Activated T-helper 9 cell treated with anti-CD3 and anti-CD28 coated beads, Interleukin-2, amount 50 U/mL, for 16 hours (primary cell): ENCODE measurements around the gene GNL3L.
"Not testable (repeated sequence)": the region's sequence is repeated elsewhere in the genome, so short reads cannot be mapped to it uniquely, and the experiment has no call there.

ENCODE experiments used
- DNase-seq: peaks from one replicate; pipeline ENCODE4 v3.0.0-alpha.2; 2020; ENCODE audit warnings: low read depth

GNL3L gene, protein sequence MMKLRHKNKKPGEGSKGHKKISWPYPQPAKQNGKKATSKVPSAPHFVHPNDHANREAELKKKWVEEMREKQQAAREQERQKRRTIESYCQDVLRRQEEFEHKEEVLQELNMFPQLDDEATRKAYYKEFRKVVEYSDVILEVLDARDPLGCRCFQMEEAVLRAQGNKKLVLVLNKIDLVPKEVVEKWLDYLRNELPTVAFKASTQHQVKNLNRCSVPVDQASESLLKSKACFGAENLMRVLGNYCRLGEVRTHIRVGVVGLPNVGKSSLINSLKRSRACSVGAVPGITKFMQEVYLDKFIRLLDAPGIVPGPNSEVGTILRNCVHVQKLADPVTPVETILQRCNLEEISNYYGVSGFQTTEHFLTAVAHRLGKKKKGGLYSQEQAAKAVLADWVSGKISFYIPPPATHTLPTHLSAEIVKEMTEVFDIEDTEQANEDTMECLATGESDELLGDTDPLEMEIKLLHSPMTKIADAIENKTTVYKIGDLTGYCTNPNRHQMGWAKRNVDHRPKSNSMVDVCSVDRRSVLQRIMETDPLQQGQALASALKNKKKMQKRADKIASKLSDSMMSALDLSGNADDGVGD

DNA sequence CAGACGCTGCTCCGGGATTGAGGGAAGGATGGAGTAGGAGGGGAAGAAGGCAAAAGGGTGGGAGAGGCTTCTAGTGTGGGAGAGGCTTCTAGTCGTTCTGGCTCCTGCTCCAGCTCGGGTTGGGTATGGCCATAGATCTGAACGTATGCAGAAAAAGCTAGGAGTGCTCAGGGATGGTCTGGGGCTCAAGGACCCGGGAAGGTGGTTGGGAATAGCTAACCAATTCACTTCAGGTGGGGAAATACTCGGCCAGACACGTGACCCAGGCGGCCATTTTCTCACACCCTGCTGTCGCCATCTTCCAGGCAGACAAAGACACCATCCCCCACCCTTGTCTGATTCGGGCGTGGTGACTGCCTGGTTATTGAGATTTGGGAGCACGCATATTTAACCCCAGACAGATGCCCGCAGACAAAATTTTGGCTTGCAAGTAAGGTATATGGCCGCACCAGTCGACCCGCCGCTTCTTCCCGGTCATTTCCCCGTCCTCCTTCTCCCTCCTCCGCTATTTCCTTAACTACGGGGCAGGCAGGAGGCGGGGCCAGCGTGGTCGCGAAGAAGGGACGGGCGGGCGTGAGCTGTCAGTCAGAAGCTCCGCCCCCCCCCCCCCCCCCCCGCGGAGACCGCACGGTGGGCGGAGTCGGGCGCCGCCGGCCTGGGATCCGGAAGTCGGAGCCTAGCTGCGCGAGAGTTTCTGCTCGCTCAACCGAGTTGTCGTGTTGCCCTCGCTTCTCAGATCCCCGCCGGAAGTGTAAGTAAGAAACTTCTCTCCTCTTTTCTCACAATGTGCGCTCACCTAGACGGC is at the start of gene GNL3L:
Gene GNL3L, plus strand, starts transcription at position 668 of the 805 bp plus-strand sequence. CDS start 2,348 bp downstream, outside the sequence.
- DNase-seq, result peak; percentile 70

DNA sequence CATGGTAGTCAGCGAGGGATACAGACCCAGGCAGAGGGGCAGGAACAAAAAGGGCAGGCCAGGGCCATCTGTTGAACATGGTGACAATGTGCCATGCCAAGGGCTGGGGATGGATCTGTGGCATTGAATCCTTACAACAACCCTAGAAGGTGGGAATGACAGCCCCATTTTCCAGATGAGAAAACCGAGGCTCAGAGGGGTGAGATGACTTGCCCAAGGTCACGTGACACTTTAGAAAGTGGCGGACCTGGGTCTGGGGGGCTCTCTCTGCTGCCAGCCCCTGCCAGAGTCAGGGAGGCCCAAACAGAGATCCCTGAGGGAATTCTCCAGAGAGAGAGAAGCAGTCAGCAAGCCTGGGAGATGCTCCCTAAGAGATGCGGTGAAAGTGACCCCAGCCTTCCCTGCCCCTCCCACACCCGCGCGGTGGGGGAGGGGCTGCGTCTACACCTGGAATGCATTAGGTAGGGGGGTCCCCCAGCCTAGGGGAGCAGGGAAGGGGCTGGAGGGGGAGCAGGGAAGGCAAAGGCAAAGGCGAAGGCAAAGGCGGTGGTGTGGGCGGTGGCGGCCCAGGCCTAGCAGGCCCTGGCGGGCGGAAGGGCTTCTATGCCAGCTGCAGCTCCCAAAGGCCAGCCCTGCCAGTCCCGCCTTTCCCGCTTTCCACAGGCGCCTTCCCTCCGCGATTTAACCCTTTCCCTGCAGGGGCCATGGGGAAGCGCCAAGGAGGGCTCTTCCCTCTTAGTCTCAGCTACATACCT is 47.0 kb upstream of the GNL3L start:
- DNase-seq, result no peak

DNA sequence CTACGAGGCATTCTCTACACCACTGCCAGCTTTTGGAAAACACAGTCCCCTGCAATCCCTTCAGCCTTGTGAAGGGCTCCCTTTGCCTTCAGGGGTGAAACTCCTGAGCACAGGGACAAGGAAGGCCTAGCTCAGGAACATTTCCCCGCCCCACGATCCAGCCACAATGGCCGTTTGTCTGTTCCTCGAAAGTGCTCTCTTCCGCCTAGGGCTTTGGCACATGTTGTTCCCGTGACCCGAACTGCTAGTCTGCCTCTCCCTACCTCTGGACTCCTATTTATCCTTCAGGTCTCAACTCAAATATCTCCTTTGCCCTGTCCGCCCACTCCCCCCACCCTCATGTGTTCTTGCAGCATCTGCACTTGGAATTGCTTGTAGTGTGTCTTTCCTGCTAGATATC is 46.1 kb upstream of the GNL3L start:
- DNase-seq, result no peak

DNA sequence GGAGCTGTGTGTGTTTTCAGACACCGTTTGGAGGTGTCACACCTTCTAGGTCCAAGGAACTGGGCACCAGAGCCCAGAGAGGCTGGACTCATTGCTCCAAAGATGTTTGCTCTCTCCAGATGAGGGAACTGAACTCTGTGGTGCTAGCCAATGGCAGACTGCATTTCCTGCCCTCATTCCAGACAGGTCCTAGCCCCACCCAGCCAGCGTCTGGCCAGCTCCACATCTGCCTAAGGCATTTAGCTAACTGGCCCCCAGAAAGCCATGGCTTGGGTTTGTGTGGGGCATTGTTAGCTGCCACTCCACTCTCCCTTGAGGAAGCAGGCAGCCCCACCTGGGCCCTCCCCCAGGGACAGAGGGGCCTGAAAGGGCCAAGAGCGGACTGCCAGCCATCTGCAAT is 45.4 kb upstream of the GNL3L start:
- no peak for DNase-seq

DNA sequence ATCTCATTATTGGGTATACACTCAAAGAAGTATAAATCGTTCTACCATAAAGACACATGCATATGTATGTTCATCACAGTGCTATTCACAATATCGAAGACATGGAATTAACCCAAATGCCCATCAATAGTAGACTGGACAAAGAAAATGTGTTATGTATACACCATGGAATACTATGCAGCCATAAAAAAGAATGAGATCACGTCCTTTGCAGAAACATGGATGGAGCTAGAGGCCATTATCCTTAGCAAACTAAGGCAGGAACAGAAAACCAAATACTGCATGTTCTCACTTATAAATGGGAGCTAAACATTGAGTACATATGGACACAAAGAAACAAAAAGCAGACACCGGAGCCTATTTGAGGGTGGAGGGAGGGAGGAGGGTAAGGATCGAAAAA is 40.2 kb upstream of the GNL3L start:
- DNase-seq, result not testable (repeated sequence)

DNA sequence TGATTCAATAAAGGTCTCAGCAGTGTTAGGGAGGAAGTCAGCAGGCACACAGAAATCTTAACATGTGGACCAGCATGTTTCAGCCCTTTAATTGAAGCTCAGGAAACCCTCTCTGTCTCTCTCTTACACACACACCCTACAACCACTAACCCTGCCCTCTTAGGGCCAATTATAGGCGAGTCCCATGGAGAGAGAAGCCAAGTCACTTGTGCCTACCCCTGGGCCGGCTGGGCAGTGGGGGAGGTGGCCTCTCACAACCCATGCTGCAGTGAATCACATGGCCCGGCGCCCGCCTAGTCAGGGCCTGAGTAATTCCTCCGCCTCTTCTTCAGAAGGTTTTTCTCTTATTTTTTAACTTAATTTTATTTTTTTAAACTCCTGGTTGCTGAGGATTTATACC is 37.7 kb upstream of the GNL3L start:
- DNase-seq, result no peak

DNA sequence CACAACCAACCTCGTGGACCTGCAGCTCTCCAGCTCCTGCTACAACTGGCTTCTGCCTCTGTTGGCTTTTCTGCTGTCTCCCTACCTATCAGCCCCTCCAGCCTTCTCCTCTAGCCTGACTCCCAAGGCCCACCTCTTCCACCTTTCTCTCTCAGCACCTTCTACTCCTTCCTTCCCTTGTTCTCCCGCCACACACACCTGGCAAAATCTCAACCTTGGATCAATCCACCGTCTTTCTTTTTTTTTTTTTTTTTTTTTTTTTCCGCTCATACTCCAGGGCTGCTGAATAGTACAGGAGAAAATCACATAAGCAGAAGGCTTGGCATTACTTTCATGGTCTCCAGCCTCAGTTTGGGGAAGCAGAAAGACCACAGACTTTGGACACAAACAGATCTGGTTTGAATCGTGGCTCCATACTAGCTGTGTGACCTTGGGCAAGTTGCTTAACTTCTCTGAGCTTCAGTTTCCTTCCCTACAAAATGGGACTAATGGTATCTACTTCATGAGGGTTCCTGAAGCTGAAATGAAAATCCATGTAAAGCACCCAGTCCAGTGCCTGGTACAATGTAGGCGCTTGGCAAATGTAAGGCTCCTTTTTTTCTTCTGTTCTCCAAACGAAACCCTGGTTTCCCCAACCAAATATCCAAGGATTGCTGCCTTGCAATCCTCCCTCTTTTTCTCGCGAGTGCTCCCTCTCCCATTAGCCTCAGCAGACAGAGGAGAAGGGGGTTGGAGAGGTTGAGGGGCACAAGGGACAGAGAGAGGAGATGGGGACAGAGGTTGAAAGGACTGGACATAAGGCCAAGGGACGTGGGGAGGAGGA is 35.6 kb upstream of the GNL3L start:
- no peak for DNase-seq

DNA sequence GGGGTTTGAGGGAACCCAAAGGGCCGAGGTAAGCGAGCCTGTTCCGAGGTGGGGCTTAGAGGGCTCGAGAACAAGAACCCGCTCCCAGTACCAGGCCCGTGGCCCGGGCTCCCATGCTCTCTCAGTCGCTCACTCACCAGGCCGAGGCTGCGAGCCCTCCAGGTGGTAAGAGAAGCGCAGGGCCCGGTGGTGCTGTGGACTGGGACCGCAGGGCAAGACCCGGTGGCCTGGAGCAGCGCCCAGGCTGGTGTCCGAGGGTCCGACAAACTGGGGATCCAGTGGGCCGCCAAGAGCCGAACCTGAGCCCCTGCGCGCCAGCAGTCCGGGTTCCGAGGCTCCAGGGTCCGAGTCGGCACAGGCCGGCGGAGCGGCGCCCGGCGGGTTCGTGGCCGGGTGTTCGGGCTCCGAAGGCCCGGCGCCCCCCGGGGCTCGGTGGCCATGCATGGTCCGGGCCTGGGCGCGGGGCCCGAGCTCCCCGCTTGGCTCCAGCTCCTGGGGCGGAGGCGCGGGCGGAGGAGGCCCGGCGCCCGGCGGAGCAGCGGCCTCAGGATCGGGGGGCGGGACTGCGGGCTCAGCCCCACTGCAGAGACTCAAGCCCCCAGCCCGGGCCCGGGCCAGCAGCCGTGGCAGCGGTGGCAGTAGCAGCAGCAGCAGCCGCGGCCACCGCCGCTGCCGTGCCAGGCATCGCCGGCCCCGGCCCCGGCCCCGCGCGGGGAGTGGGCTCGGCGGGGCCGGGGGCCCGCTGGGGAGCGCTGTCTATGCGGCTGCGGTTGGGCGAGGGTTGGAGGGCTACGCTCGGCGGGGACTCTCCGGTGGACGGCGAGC is 34.8 kb upstream of the GNL3L start:
- no peak for DNase-seq

DNA sequence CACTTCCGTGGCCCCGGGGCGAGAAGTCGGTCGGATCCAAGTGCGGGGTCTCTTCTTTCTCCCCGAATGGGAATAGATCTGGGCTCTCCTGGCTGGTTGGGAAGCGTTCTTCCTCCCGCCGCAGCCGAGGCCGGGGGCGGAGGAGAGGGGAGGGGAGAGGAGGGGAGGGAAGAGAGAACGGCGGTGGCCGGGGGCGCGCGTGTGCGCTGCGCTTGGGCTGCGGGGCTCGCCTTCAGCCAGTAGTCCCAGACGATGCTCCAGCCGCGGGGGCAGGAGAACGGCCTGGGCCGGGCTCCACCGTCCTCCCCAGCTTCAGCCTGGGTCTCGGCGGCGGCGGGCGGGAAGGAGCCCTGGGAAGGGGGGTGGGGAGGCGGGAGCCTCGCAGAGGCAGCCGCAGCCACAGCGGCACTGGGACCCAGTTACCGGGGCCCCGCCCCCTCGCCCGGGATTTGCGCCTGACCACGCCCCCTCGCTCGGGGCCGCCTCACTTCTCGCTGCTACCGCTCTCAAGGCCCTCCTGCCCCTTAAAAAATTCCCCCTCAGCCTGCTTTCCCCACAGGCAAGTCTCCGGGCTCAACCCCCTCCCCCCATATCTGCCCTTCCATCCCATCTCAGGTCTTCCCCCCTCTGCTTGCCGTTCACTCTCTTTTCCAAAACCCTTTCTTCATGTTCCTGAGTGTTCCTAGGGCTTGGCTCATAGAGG is 34.1 kb upstream of the GNL3L start, which contains the start of gene FGD1:
Gene FGD1, minus strand, starts transcription at position 421 of the 703 bp plus-strand sequence. CDS start 802 bp downstream, outside the sequence.
- DNase-seq, result peak; percentile 19

DNA sequence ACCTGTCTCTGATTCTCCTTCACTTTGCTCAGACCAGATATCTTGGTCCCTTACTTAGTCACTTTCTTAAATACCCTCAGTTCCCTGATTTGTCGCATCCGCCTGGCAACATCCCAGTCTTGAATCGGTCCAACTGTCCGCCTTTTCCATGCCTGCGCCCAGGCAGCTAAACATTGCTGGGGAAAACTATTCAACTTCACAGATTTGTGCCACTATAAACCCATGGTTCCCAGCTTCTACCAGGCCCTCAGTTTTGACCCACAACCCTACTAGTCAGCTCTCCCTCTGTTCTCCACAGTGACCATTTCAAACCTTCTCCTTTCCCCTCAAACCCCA is 33.5 kb upstream of the GNL3L start:
- DNase-seq, result no peak

DNA sequence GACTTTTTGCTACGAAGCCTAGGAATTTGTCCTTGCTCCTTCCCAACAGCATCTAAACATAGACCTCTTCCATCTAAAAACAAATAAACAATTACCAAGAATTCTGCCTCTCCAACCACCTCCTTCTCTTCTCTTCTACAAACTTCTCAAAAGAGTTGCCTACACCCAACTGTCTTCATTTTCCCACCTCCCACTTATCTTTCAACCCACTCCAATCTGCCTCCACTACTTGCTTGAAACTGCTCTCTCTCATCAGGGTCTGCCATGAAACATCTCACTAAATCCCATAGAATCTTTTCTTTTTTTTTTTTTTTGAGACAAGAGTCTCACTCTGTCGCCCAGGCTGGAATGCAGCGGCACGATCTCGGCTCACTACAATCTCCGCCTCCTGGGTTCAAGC is 33.1 kb upstream of the GNL3L start:
- DNase-seq, result no peak

DNA sequence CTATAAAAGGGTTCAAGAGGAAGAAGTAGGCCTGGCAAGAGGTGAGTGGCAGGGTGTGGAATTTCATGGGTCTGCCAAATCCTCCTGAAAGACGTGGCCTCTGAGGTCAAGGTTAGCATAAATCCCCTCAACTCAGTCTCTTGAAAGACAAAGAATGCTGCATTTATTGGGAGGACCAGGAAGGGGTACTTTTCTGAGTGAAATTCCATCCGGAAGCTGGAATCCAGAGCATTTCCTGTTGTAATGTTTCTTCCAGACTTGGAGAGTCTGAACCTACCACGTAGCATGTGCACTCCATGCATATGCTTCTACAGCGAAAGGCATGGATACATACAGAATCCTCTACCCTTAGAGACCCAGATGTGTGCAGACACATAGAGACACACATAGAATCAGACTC is 20.6 kb upstream of the GNL3L start:
- DNase-seq, result no peak

DNA sequence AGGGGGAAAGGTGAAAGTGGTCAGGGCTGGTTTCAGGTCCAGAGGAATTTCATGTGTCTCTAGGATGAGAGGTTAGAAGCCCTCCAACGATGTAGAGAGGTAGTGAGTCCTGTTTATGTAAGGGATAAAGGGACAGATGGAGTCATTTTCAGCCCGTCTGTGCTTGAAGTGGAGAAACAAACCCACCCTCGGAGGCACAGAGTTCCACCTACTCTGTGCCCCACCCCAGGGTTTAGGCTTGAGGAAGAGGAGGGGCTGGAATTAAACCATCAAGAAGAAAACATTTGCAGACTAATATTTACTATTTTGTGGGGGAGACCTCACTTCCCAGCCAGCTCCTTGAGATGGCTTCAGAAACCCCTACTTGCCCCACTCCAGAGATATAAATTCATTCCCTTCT is 868 bp upstream of the GNL3L start:
- DNase-seq, result no peak

DNA sequence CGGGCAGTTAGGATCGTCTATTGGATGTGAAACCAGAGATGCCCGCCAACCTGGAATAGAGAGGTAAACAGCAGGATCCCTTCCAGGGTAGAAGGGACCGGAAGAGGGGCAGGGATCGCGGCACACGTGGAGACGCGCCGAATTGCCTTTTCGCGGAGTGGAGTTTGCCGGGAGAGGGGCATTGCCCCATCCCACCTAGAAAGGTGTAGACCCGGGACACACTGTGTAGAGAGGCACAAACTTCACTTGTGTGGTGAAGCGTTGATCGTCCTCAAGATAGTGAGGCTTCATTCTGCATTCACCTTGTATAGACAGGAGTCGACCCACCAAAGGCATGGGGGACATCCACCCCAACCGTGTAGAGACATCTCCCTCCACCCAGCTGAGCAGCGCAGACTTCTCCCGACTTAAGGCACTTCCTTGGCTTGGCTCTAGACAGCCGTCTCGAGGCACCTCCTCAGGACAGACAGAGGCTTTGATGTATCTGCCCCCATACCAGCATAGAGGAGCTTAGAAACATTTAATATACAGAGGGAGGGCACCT is 410 bp downstream of the GNL3L start:
- no peak for DNase-seq

DNA sequence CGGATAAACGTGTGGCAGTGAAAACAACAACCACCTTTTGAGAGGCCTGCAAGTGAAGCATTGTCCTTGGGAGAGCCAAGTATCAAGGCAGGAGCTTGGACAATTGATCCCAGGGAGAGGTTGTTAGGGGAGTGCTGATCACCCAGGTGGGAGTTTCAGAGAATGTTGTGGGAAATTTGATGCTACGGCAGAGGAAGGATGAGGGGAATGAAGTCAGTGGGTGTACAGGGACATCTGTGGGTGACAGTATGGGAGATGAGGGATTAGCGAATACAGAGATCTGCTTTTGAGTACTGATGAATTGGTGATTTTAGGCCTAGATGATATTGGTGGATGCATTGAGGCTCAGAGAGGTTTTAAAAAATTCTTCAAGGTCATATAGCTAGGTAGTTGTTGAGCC is 4.3 kb downstream of the GNL3L start:
- DNase-seq, result no peak

DNA sequence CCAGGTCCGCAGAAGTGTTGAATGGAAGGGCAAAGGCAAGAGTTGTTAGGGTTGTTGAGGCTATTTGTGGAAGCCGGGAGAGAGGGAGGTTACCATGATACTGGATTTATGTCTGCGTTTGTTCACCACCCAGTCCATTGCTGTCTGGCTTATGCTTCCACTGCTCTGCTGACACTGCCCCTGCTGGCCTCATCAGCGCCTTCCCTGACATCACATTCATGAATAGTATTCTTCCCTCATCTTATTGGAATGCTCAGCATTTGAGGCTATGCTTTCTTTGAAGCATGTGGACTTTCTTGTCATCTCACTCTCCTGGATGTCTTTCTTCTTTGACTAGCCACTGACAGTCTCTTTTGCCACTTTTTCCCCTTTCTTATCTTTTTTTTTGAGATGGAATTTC is 10.3 kb downstream of the GNL3L start:
- DNase-seq, result no peak

DNA sequence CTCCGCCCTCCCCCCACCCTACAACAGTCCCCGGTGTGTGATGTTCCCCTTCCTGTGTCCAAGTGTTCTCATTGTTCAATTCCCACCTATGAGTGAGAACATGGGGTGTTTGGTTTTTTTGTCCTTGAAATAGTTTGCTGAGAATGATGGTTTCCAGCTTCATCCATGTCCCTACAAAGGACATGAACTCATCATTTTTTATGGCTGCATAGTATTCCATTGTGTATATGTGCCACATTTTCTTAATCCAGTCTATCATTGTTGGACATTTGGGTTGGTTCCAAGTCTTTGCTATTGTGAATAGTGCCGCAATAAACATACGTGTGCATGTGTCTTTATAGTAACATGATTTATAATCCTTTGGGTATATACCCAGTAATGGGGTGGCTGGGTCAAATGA is 12.2 kb downstream of the GNL3L start:
- DNase-seq, result not testable (repeated sequence)

DNA sequence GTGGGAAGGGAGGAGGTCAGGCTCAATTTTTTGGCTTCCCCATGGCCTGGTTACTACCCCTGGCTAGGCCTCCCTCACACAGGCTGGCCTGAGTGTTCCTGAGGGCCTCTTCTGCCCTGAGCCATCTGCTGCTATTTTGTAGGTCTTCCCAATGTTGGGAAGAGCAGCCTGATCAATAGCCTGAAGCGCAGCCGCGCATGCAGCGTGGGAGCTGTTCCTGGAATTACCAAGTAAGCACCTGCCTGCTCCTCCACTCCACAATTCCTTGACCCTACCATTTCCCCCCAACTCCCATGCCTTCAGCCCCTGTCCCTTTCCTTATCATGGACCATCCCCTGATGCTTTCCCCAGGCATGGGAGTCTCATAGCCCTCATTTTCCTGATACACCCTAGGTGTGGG is 20.8 kb downstream of the GNL3L start:
- no peak for DNase-seq

DNA sequence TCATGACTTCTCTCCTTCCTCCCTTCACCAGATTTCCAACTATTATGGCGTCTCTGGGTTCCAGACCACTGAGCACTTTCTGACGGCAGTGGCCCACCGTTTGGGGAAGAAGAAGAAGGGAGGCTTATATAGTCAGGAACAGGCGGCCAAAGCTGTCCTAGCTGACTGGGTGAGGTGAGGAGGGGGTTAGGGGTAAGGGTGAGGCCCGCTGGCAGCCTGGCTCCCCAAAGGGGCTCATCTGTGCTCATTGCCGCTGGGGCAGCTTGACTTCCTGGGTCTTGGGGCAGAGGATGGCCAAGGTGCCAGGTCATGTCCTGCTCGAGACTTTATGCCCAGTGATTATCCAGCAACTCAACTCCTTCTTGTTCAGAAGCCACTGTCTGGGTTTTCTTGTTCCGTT is 21.8 kb downstream of the GNL3L start:
- no peak for DNase-seq

DNA sequence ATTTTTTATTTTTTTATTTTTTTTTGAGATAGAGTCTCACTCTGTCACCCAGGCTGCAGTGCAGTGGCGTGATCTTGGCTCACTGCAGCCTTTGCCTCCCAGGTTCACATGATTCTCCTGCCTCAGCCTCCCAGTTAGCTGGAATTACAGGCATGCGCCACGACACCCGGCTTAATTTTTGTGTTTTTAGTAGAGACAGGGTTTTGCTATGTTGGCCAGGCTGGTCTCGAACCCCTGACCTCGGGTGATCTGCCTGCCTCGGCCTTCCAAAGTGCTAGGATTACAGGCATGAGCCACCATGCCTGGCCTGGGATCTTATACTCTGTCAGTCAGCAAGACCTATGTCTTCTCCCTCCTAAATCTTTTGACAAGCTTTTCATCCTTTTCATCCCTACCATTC is 25.0 kb downstream of the GNL3L start:
- not testable (repeated sequence) for DNase-seq
